Testis (tissue), 2 donors: ENCODE data around the gene PDC.

Experiments used
- POLR2A ChIP-seq: fragments of 450-650 bp; IDR thresholded peaks from one replicate; pipeline ENCODE4 v1.6.1; 2017; ENCODE audit warnings: antibody characterized with exemption, mild to moderate bottlenecking, moderate library complexity
- TF ChIP-seq, protein P1 (sequence below), 3 experiments: fragments of 450-650 bp in 2 of 3; fragments of 200-600 bp in 1 of 3; sonication (generic) in 1 of 3; IDR thresholded peaks; one replicate each; pipeline ENCODE4 v1.5.1; 2016 to 2019; ENCODE audit warnings: antibody characterized with exemption in 3 of 3, mild to moderate bottlenecking in 2 of 3, moderate library complexity in 1 of 3

DNA sequence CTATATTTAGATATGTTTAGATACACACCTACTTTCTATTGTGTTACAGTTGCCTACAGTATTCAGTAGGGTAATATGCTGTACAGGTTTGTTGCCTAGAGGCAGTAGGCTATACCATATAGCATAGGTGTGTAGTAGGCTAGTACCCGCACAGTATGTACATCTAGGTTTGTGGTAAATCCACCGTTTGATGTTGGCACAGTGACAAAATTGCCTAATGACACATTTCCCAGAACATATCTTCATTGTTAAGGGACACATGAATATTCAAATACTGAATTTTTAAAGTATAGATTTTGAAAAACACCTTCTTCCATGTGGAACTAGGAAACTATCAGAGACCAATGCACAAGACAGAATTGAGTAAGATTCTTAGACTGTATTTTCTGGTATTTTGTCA lies 22.6 kb upstream of the PDC start:
- TF ChIP-seq, protein P1, sequence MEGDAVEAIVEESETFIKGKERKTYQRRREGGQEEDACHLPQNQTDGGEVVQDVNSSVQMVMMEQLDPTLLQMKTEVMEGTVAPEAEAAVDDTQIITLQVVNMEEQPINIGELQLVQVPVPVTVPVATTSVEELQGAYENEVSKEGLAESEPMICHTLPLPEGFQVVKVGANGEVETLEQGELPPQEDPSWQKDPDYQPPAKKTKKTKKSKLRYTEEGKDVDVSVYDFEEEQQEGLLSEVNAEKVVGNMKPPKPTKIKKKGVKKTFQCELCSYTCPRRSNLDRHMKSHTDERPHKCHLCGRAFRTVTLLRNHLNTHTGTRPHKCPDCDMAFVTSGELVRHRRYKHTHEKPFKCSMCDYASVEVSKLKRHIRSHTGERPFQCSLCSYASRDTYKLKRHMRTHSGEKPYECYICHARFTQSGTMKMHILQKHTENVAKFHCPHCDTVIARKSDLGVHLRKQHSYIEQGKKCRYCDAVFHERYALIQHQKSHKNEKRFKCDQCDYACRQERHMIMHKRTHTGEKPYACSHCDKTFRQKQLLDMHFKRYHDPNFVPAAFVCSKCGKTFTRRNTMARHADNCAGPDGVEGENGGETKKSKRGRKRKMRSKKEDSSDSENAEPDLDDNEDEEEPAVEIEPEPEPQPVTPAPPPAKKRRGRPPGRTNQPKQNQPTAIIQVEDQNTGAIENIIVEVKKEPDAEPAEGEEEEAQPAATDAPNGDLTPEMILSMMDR (IDR thresholded peaks at IDR 0.05): no peak
- TF ChIP-seq POLR2A: no peak
